ENCODE measurements around the gene ELAVL3. TPM values are rescaled to one million over a fixed set of nuclear protein-coding genes. Genes with fewer than 3 reads are reported as not detected.

Gene ELAVL3
- total and polyA plus RNA-seq, 2 donors (not counting 3 experiments of a cell fraction or from before 2014, with no cell fraction given), result not detected

GRCh38 chr19:11423164-11423790, 57.6 kb downstream of the ELAVL3 start:
- no peak overlapping the region for H3K9ac ChIP-seq (replicated peaks; ENCODE audit: extremely low read depth, insufficient read depth, low read length)
- dilution Hi-C loops (cut with MboI; ENCODE audit: extremely low pct_ligation_motif_present, low sequenced_read_pairs) (no loop called here), intact Hi-C loops (cut with micrococcal nuclease) (loop anchor here (5.0 kb wide), 1 partner anchor 41 kb away; the partner anchor contains the start of gene EPOR)
- TF ChIP-seq EZH2 (IDR thresholded peaks at IDR 0.05; ENCODE audit: borderline replicate concordance, low read depth, low read length, severe bottlenecking) (peak; percentile 59), CTCF (IDR thresholded peaks at IDR 0.05; ENCODE audit: extremely low read depth in 1 of 2, insufficient read depth in 1 of 2, low read depth in 1 of 2, low read length in 2 of 2) (no peak), MYC (IDR thresholded peaks at IDR 0.05; ENCODE audit: low read depth, low read length) (no peak)
- TF ChIP-seq, protein P1, sequence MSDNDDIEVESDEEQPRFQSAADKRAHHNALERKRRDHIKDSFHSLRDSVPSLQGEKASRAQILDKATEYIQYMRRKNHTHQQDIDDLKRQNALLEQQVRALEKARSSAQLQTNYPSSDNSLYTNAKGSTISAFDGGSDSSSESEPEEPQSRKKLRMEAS (IDR thresholded peaks at IDR 0.05; ENCODE audit: insufficient read depth, insufficient read length), result no peak
- peak; percentile 58 for FAIRE-seq
- DNase-seq (ENCODE audit: low read depth, low spot score), result no peak
- no peaks in the 10 kb centered on the region for H3K36me3 ChIP-seq (ENCODE audit: control insufficient read depth in 2 of 2, extremely low read depth in 1 of 2, insufficient read depth in 2 of 2, low read length in 2 of 2)
- H3K27me3 ChIP-seq (ENCODE audit: control insufficient read depth in 2 of 2, insufficient read depth in 2 of 2, low read length in 2 of 2), result peaks cover 32 to 38% of the 10 kb centered on the region in 2 experiments
- no peak overlapping the region for H3K4me3 ChIP-seq (replicated peaks in 1 of 3; ENCODE audit: insufficient read depth in 1 of 3, low read depth in 1 of 3, low read length in 3 of 3)
- H3K9me3 ChIP-seq (replicated peaks; ENCODE audit: control insufficient read depth, insufficient read depth, low read length), result no peaks in the 10 kb centered on the region
- no peak overlapping the region for H2AFZ ChIP-seq (ENCODE audit: low read depth, low read length)
- no peaks in the 10 kb centered on the region for H3K79me2 ChIP-seq (ENCODE audit: control insufficient read depth, insufficient read depth, low read length)
- CTCF ChIA-PET, result interaction anchor here (1.0 to 3.7 kb wide), 6 partner anchors 10 to 129 kb away, joined by 3 to 19 read pairs (median 6); partner anchors contain the start of genes CCDC159, ODAD3, PRKCSH and TMEM205
- no peak overlapping the region for H3K4me2 ChIP-seq (ENCODE audit: insufficient read depth, low read length)
- BruUV-seq (replicated peaks), result no TSS peak
- POLR2A ChIA-PET, result no interaction called here
- no peaks in the 10 kb centered on the region for H4K20me1 ChIP-seq (replicated peaks; ENCODE audit: control insufficient read depth, extremely low read depth, insufficient read depth, low read length)
- H3K4me1 ChIP-seq (ENCODE audit: control insufficient read depth, extremely low read depth, insufficient read depth, low read length), result peaks cover 9% of the 10 kb centered on the region
- H3K27ac ChIP-seq (ENCODE audit: insufficient read depth, low read depth, low read length), result no peak overlapping the region
- H3K9me1 ChIP-seq (replicated peaks; ENCODE audit: control insufficient read depth, extremely low read depth, insufficient read depth, low read length), result no peaks in the 10 kb centered on the region

All from endothelial cell of umbilical vein (primary cell).